ENCODE measurements around the gene VRK3. TPM values are rescaled to one million over a fixed set of nuclear protein-coding genes. Genes with fewer than 3 reads are reported as not detected.
A peak's percentile ranks its signal among the peaks of the same experiment; 100 is the strongest.

VRK3 gene
- total RNA-seq, 6 experiments from 2014 or later = 30.2 to 33.9 (median 32.7) TPM

DNA sequence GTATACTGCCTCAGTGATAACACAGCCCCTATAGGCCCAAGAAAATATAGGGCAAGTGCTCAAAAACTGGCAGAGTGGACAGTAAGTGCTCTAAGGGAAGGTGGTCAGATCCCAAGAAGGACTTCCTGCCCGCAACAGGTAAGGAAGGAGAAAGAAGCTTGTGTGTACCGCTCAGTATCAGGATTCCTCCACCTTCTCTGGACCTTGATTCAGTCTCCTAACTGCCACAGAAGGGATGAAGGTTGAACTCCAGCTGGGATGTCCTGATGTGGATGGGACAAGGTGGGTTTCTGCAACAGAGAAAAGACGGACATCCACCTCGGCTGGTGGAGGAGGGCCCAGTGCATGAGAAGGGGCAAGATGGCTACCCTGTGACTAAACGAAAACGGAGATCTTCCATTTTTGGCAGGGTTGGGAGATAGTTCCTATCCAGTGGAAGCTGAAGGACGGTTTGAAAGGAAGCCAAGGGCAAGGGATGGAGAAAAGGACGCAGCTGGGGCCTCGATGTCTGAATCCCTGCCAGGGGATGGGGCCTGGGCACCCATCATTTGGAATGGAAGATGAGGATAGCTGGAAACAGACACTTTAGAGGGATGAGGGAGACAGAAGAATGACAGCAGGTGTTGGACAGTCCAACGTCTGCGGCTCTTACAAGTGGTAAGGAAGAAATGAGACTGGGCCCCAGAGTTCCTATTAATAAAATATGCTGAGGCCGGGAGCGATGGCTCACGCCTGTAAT is 97.5 kb downstream of the VRK3 start:
- no peak for DNase-seq
- H3K27me3 Mint-ChIP-seq (ENCODE audit: insufficient read depth) = peaks cover 11% of the 10 kb centered on the region; the same call in 1 of the 2 replicates
- H3K9me3 Mint-ChIP-seq = peaks cover 8% of the 10 kb centered on the region; the same call in 1 of the 2 replicates
- TF ChIP-seq CTCF (IDR thresholded peaks at IDR 0.05) = no peak
- peak overlapping the region; percentile 95 for H3K4me3 Mint-ChIP-seq
- H3K36me3 Mint-ChIP-seq (ENCODE audit: low read depth) = peaks cover 51% of the 10 kb centered on the region
- peaks cover 27% of the 10 kb centered on the region for H3K4me1 Mint-ChIP-seq (ENCODE audit: low read depth)
- H3K27ac Mint-ChIP-seq = peak overlapping the region; percentile 64

- Mint-ChIP-seq H3K27ac (no peak overlapping the region), H3K4me1 (ENCODE audit: low read depth) (peaks cover 39% of the 10 kb centered on the region), H3K36me3 (ENCODE audit: low read depth) (peaks cover 49% of the 10 kb centered on the region), H3K9me3 (peaks cover 8% of the 10 kb centered on the region; the same call in 1 of the 2 replicates), H3K4me3 (no peak overlapping the region), H3K27me3 (ENCODE audit: insufficient read depth) (peaks cover 11% of the 10 kb centered on the region; the same call in 1 of the 2 replicates)
- no peak for TF ChIP-seq CTCF (IDR thresholded peaks at IDR 0.05)
- DNase-seq = no peak
Observed at GRCh38 chr19:49926515-49926914, 98.7 kb downstream of the VRK3 start.

Other genes with a start within 250 kb of the VRK3 start
- gene FUZ, start 212.1 kb downstream of the VRK3 start, total RNA-seq (2021; fragmentation: NEBNext Ultra II Directional; extraction: Animal tissue kit (Norgen Biotek cat#: 25700)) = 10 to 100 TPM in 5 of 6 experiments, 1 to 10 TPM in 1; 9.4 to 14.2 (median 11.7) TPM
- gene MED25, start 207.1 kb downstream of the VRK3 start, total RNA-seq (2021; fragmentation: NEBNext Ultra II Directional; extraction: Animal tissue kit (Norgen Biotek cat#: 25700)) = 10 to 100 TPM; 44.5 to 50.6 (median 47.8) TPM
- gene PTOV1, start 174.2 kb downstream of the VRK3 start, total RNA-seq (2021; fragmentation: NEBNext Ultra II Directional; extraction: Animal tissue kit (Norgen Biotek cat#: 25700)) = 100 to 1,000 TPM; 157 to 176 (median 162) TPM
- 10 to 100 TPM; 39.7 to 48.7 (median 47.2) TPM for gene PNKP, start 157.8 kb downstream of the VRK3 start, total RNA-seq (2021; fragmentation: NEBNext Ultra II Directional; extraction: Animal tissue kit (Norgen Biotek cat#: 25700))
- 100 to 1,000 TPM in 5 of 6 experiments, 10 to 100 TPM in 1; 98.5 to 128 (median 104) TPM for gene AKT1S1, start 148.0 kb downstream of the VRK3 start, total RNA-seq (2021; fragmentation: NEBNext Ultra II Directional; extraction: Animal tissue kit (Norgen Biotek cat#: 25700))
- 10 to 100 TPM; 42.8 to 53.3 (median 46.8) TPM for gene TBC1D17, start 147.7 kb downstream of the VRK3 start, total RNA-seq (2021; fragmentation: NEBNext Ultra II Directional; extraction: Animal tissue kit (Norgen Biotek cat#: 25700))
- under 1 TPM in 5 of 6 experiments, not detected in 1; 0.24 to 0.48 (median 0.41) TPM for gene IL4I1, start 128.5 kb downstream of the VRK3 start, total RNA-seq (2021; fragmentation: NEBNext Ultra II Directional; extraction: Animal tissue kit (Norgen Biotek cat#: 25700))
- gene ATF5, start 96.2 kb downstream of the VRK3 start, total RNA-seq (2021; fragmentation: NEBNext Ultra II Directional; extraction: Animal tissue kit (Norgen Biotek cat#: 25700)) = 10 to 100 TPM; 38.2 to 44.4 (median 41.2) TPM
- gene NUP62, start 95.9 kb downstream of the VRK3 start, total RNA-seq (2021; fragmentation: NEBNext Ultra II Directional; extraction: Animal tissue kit (Norgen Biotek cat#: 25700)) = 10 to 100 TPM; 50.9 to 78.3 (median 68.3) TPM
- gene SIGLEC11, start 64.2 kb downstream of the VRK3 start, total RNA-seq (2021; fragmentation: NEBNext Ultra II Directional; extraction: Animal tissue kit (Norgen Biotek cat#: 25700)) = not detected
- 1 to 10 TPM; 5.4 to 7.4 (median 6.6) TPM for gene ZNF473, start 633 bp upstream of the VRK3 start, total RNA-seq (2021; fragmentation: NEBNext Ultra II Directional; extraction: Animal tissue kit (Norgen Biotek cat#: 25700))
- not detected for gene IZUMO2, start 137.9 kb upstream of the VRK3 start, total RNA-seq (2021; fragmentation: NEBNext Ultra II Directional; extraction: Animal tissue kit (Norgen Biotek cat#: 25700))
- under 1 TPM in 1 of 6 experiments, not detected in 5; 0.09 TPM for gene MYH14, start 178.2 kb upstream of the VRK3 start, total RNA-seq (2021; fragmentation: NEBNext Ultra II Directional; extraction: Animal tissue kit (Norgen Biotek cat#: 25700))